Calu3 (cell line): ENCODE measurements around the gene ADAMTS9. TPM values are rescaled to one million over a fixed set of nuclear protein-coding genes. Genes with fewer than 3 reads are reported as not detected.
"Not testable (repeated sequence)": the region's sequence is repeated elsewhere in the genome, so short reads cannot be mapped to it uniquely, and the experiment has no call there.

Experiments used
- BruUV-seq: library from RNA; stranded (reverse); fragments of 400-500 nt; replicated peaks from 2 replicates; lab custom pipeline; 2021; lab: Mats Ljungman, UMichigan
- CTCF ChIA-PET: fragments of 300-600 bp; sonication (Branson Sonifier 250); formaldehyde crosslinking; loops from one replicate; lab custom pipeline; 2022; ENCODE audit warnings: antibody characterized with exemption; lab: Charles Lee
- DNase-seq: peaks from one replicate; pipeline ENCODE4 v3.0.0; 2022
- H3K27ac Mint-ChIP-seq: one replicate; pipeline ENCODE4 v1.8.0; 2022; ENCODE audit warnings: mixed read lengths; ENCODE audit not compliant: unreplicated experiment
- H3K27me3 Mint-ChIP-seq: one replicate; pipeline ENCODE4 v1.8.0; 2022; ENCODE audit warnings: mixed read lengths; ENCODE audit not compliant: unreplicated experiment
- H3K36me3 Mint-ChIP-seq: one replicate; pipeline ENCODE4 v1.8.0; 2022; ENCODE audit warnings: mild to moderate bottlenecking, moderate library complexity, mixed read lengths; ENCODE audit not compliant: insufficient read depth, unreplicated experiment
- H3K4me1 Mint-ChIP-seq: one replicate; pipeline ENCODE4 v1.8.0; 2022; ENCODE audit warnings: mild to moderate bottlenecking, low read depth, mixed read lengths; ENCODE audit not compliant: unreplicated experiment
- H3K4me3 Mint-ChIP-seq: one replicate; pipeline ENCODE4 v1.8.0; 2022; ENCODE audit warnings: mild to moderate bottlenecking, low read depth, moderate library complexity, mixed read lengths; ENCODE audit not compliant: unreplicated experiment
- H3K9me3 Mint-ChIP-seq: one replicate; pipeline ENCODE4 v1.8.0; 2022; ENCODE audit warnings: low read depth, mixed read lengths; ENCODE audit not compliant: unreplicated experiment
- CTCF ChIP-seq: fragments of 200-600 bp; IDR thresholded peaks from one replicate; pipeline ENCODE4 v1.8.0; 2022; ENCODE audit warnings: antibody characterized with exemption; ENCODE audit not compliant: unreplicated experiment
- intact Hi-C: fragments of 100-400 bp; cut with micrococcal nuclease; formaldehyde crosslinking; loops from one replicate; pipeline ENCODE4 v1.10.0; 2022; ENCODE audit not compliant: unreplicated experiment
- total RNA-seq: library from RNA; stranded (reverse); gene quantifications from 2 replicates; pipeline ENCODE4 v1.2.3, GENCODE V29; 2022

The ADAMTS9 gene
- total RNA-seq, 1 experiment from 2014 or later, result 54.6 TPM

- Mint-ChIP-seq H3K27me3 (no peaks in the 10 kb centered on the region), H3K36me3 (peaks cover 11% of the 10 kb centered on the region), H3K9me3 (no peaks in the 10 kb centered on the region), H3K4me3 (no peak overlapping the region), H3K4me1 (no peaks in the 10 kb centered on the region), H3K27ac (no peak overlapping the region)
- intact Hi-C loops, result no loop called here
- no TSS peak for BruUV-seq
- TF ChIP-seq CTCF, result no peak
- DNase-seq, result no peak
- CTCF ChIA-PET, result no interaction called here
Measured at GRCh38 chr3:64548200-64548889, 139.5 kb downstream of the ADAMTS9 start.

GRCh38 chr3:64546856-64547255 is 140.9 kb downstream of the ADAMTS9 start:
- no peak for DNase-seq
- CTCF ChIA-PET, result interaction anchor here (0.6 kb wide), 1 partner anchor 93 kb away, joined by 3 read pairs; no protein-coding TSS in a partner anchor
- intact Hi-C loops, result no loop called here
- TF ChIP-seq CTCF, result no peak
- H3K27me3 Mint-ChIP-seq, result no peaks in the 10 kb centered on the region
- no peaks in the 10 kb centered on the region for H3K4me1 Mint-ChIP-seq
- no TSS peak for BruUV-seq
- no peak overlapping the region for H3K27ac Mint-ChIP-seq
- H3K36me3 Mint-ChIP-seq, result peaks cover 11% of the 10 kb centered on the region
- H3K4me3 Mint-ChIP-seq, result no peak overlapping the region
- H3K9me3 Mint-ChIP-seq, result no peaks in the 10 kb centered on the region

- DNase-seq, BruUV-seq, H3K9me3 Mint-ChIP-seq, intact Hi-C loops, H3K36me3 Mint-ChIP-seq, H3K27me3 Mint-ChIP-seq, H3K4me3 Mint-ChIP-seq, H3K27ac Mint-ChIP-seq, H3K4me1 Mint-ChIP-seq: not testable (repeated sequence)
- CTCF ChIA-PET, result interaction anchor here (0.6 kb wide), 1 partner anchor 419 kb away, joined by 5 read pairs; no protein-coding TSS in a partner anchor
Measured at GRCh38 chr3:64545239-64545638, 142.6 kb downstream of the ADAMTS9 start.

GRCh38 chr3:64541803-64542202 is 146.0 kb downstream of the ADAMTS9 start:
- Mint-ChIP-seq H3K27ac (no peak overlapping the region), H3K9me3 (no peaks in the 10 kb centered on the region), H3K27me3 (no peaks in the 10 kb centered on the region), H3K36me3 (peaks cover 14% of the 10 kb centered on the region), H3K4me1 (no peaks in the 10 kb centered on the region), H3K4me3 (no peak overlapping the region)
- no peak for TF ChIP-seq CTCF
- DNase-seq, result no peak
- CTCF ChIA-PET, result no interaction called here
- intact Hi-C loops, result no loop called here
- BruUV-seq, result no TSS peak
